ENCODE measurements around the gene LRRN2. TPM values are rescaled to one million over a fixed set of nuclear protein-coding genes. Genes with fewer than 3 reads are reported as not detected.

The LRRN2 gene
- total RNA-seq, 1 experiment from 2014 or later, result not detected

DNA sequence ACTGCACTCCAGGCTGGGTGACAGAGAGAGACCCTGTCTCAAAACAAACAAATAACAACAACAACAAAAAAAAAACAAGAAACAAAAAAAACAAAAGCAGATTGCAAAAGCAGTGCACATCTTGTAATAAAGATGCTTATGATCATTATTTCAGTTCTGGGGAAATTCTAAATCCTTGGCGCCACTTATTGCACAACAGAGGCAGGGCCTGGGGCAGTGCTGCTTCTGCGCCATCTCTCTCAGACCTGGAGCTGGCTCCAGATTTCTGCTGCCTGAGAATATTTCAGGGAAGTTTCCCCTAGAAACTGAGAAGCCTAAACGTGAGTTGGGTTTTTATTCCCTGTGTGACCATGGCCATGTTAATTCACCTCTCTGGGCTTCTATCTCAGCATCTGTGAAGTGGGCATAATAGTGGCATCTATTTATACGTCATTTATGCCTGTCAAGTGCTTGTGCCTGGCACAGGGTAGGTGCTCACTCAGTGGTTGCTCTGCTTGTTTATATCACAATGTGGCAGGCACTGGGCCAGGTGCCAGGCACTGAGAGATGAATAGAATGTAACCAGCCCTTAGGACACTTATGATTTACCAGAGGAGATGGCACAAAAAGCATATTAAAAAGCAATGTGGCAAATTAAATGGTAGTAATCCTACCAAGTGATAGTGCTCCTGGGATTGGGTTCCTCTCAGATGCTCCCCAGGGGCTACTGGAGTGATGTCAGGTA lies 101.5 kb downstream of the LRRN2 start:
- no peaks in the 10 kb centered on the region for H3K4me1 ChIP-seq
- H3K9me3 ChIP-seq (replicated peaks), result no peaks in the 10 kb centered on the region
- H3K27ac ChIP-seq, result no peak overlapping the region
- peaks cover 8% of the 10 kb centered on the region; the same call in 1 of the 2 replicates for H3K27me3 ChIP-seq
- H3K36me3 ChIP-seq, result no peaks in the 10 kb centered on the region
- DNase-seq, result no peak
- no peak overlapping the region for H3K4me3 ChIP-seq

GRCh38 chr1:204581759-204582158 lies 103.8 kb downstream of the LRRN2 start:
- Histone ChIP-seq H3K4me1 (no peaks in the 10 kb centered on the region), H3K4me3 (no peak overlapping the region), H3K9me3 (replicated peaks) (no peaks in the 10 kb centered on the region), H3K27ac (no peak overlapping the region), H3K27me3 (peaks cover 8% of the 10 kb centered on the region; the same call in 1 of the 2 replicates), H3K36me3 (no peaks in the 10 kb centered on the region)
- DNase-seq, result no peak

DNA sequence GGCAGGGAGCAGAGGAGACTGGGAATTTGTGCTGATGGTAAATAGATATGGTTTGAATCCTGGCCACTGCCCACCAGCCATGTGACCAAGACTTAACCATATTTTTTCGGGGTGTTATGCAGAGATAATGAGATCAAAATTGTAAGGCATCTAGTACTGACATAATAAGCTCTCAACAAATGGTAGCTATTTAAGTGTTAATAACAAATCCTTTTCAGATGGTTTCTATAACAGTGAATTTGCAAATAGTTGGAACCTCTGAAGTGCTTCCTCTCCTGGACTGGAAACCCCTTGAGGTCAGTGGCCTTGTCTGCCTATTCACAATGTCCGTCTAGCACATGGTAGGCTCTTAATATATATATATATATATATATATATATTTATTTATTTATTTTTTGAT lies 104.7 kb downstream of the LRRN2 start:
- Histone ChIP-seq H3K9me3 (replicated peaks) (no peaks in the 10 kb centered on the region), H3K4me1 (no peaks in the 10 kb centered on the region), H3K36me3 (no peaks in the 10 kb centered on the region), H3K27ac (no peak overlapping the region), H3K4me3 (no peak overlapping the region), H3K27me3 (peaks cover 8% of the 10 kb centered on the region; the same call in 1 of the 2 replicates)
- DNase-seq, result no peak

DNA sequence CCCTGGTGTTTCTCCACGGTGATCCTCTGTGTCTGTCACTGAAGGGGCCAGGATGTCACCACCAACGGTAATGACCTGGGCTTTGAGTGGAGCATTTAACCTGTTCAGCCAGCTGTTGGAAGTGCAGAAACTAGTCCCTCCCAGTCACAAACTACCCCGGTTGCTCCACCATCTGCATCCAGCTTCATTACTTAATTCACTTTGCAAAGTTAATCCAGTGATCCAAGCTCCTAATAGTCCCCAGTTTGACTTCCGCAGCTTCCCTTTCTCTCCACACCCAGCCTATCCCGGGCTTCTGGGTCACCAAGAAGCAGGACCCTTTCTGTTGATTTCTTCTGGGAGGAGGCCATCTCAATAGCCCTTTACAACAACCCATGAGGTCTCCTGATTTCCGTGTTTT lies 105.9 kb downstream of the LRRN2 start:
- Histone ChIP-seq H3K36me3 (no peaks in the 10 kb centered on the region), H3K4me3 (no peak overlapping the region), H3K27me3 (peaks cover 10% of the 10 kb centered on the region; the same call in 1 of the 2 replicates), H3K9me3 (replicated peaks) (no peaks in the 10 kb centered on the region), H3K27ac (no peak overlapping the region), H3K4me1 (no peaks in the 10 kb centered on the region)
- DNase-seq, result no peak

GRCh38 chr1:204578867-204579664 lies 106.5 kb downstream of the LRRN2 start:
- no peaks in the 10 kb centered on the region for H3K4me1 ChIP-seq
- H3K4me3 ChIP-seq, result no peak overlapping the region
- no peak overlapping the region for H3K27ac ChIP-seq
- peaks cover 10% of the 10 kb centered on the region; the same call in 1 of the 2 replicates for H3K27me3 ChIP-seq
- no peaks in the 10 kb centered on the region for H3K9me3 ChIP-seq (replicated peaks)
- no peaks in the 10 kb centered on the region for H3K36me3 ChIP-seq
- no peak for DNase-seq

GRCh38 chr1:204577794-204578478 lies 107.6 kb downstream of the LRRN2 start:
- no peaks in the 10 kb centered on the region for H3K4me1 ChIP-seq
- H3K36me3 ChIP-seq, result no peaks in the 10 kb centered on the region
- H3K27ac ChIP-seq, result no peak overlapping the region
- no peak for DNase-seq
- no peak overlapping the region for H3K4me3 ChIP-seq
- H3K27me3 ChIP-seq, result peaks cover 10% of the 10 kb centered on the region; the same call in 1 of the 2 replicates
- no peaks in the 10 kb centered on the region for H3K9me3 ChIP-seq (replicated peaks)

- H3K27me3 ChIP-seq, result 0 out of 2 replicates have a peak, but pooled peaks cover 3% of the 10 kb centered on the region
- DNase-seq, result no peak
- no peaks in the 10 kb centered on the region for H3K4me1 ChIP-seq
- no peaks in the 10 kb centered on the region for H3K9me3 ChIP-seq (replicated peaks)
- H3K27ac ChIP-seq, result no peak overlapping the region
- H3K36me3 ChIP-seq, result no peaks in the 10 kb centered on the region
- no peak overlapping the region for H3K4me3 ChIP-seq
These were observed 109.1 kb downstream of the LRRN2 start for GRCh38 chr1:204576422-204576821.

- Histone ChIP-seq H3K36me3 (no peaks in the 10 kb centered on the region), H3K9me3 (replicated peaks) (no peaks in the 10 kb centered on the region), H3K4me3 (no peak overlapping the region), H3K4me1 (no peaks in the 10 kb centered on the region), H3K27me3 (0 out of 2 replicates have a peak, but pooled peaks cover 2% of the 10 kb centered on the region), H3K27ac (no peak overlapping the region)
- no peak for DNase-seq
These were observed 110.0 kb downstream of the LRRN2 start for GRCh38 chr1:204575221-204576190.

- 0 out of 2 replicates have a peak, but pooled peaks cover 2% of the 10 kb centered on the region for H3K27me3 ChIP-seq
- no peaks in the 10 kb centered on the region for H3K4me1 ChIP-seq
- no peak overlapping the region for H3K4me3 ChIP-seq
- peak; percentile 24 to 45 for DNase-seq
- H3K36me3 ChIP-seq, result no peaks in the 10 kb centered on the region
- no peak overlapping the region for H3K27ac ChIP-seq
- no peaks in the 10 kb centered on the region for H3K9me3 ChIP-seq (replicated peaks)
These were observed 110.7 kb downstream of the LRRN2 start for GRCh38 chr1:204574865-204575163.

GRCh38 chr1:204574016-204574864 lies 111.3 kb downstream of the LRRN2 start:
- Histone ChIP-seq H3K36me3 (no peaks in the 10 kb centered on the region), H3K4me1 (no peaks in the 10 kb centered on the region), H3K9me3 (replicated peaks) (no peaks in the 10 kb centered on the region), H3K27ac (no peak overlapping the region), H3K27me3 (0 out of 2 replicates have a peak, but pooled peaks cover 2% of the 10 kb centered on the region), H3K4me3 (no peak overlapping the region)
- no peak for DNase-seq

DNA sequence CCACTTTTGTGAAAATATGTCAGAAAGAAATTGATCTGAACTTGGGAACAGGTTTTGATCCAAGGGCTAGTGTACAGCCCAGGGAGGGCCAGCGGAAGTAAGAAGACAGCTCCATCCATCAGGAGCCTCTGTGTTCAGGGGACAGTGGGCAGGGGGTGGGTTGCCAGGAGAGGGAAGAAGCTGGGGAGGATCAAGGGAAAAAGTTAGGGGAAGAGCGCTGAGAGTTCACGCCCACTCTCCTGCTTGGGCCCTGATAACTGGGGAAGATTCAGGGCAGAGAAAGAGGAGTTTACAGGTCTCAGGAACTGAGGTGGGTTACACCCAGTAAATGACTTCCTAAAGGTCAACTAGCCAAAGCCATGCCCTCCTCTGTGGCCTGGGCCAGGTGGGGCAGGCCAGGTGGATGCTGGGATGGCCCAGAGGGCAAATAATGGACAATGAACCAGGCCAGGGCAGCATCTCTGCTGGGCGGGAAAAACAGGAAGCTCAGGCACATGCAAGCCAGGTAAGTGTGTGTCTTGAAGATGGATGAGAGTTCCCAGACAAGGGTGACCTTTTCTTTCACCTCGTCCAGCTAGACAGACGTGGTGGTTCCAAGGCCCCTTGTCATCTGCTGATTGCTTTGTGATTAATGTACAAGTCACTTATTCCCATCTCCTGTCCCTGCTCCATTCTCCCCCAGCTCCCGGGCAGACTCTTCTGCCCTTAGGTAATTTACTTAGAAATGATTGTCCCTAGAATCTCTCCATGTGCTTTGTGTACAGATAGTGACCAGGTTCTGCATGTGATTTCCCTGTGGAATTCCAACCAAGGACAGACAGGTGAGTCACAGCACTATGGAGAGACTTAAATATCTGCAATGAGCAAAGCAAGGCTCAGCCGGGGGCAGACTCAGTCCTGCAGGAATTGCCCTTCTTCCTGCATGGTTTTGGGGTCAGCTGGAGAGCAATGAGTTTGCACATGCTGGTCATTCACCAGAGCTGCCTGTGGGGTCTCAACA lies 112.3 kb downstream of the LRRN2 start:
- H3K27ac ChIP-seq, result no peak overlapping the region
- no peak for DNase-seq
- no peak overlapping the region for H3K4me3 ChIP-seq
- H3K27me3 ChIP-seq, result 0 out of 2 replicates have a peak, but pooled peaks cover 2% of the 10 kb centered on the region
- H3K36me3 ChIP-seq, result no peaks in the 10 kb centered on the region
- no peaks in the 10 kb centered on the region for H3K4me1 ChIP-seq
- H3K9me3 ChIP-seq (replicated peaks), result no peaks in the 10 kb centered on the region

DNA sequence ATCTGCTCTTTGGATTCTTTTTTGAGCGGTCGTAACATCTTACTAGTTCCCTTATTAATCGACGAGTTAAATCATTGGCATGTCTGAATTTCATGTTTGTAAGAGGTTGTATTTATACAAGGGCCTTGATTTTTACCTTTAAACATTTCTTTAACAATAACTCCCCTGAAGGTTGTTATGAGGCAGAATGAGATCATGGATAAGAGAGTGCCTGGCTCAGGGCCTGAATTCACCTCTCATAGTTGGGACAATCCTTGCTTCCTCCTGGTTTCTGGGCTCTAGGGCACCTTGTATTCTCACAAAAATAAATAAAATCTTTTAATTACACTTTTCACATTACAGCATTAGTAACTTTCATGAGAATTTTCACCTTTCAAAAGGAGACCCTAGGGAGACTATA lies 113.9 kb downstream of the LRRN2 start:
- Histone ChIP-seq H3K9me3 (replicated peaks) (no peaks in the 10 kb centered on the region), H3K27me3 (0 out of 2 replicates have a peak, but pooled peaks cover 2% of the 10 kb centered on the region), H3K36me3 (no peaks in the 10 kb centered on the region), H3K4me3 (no peak overlapping the region), H3K27ac (no peak overlapping the region), H3K4me1 (no peaks in the 10 kb centered on the region)
- DNase-seq, result no peak
